ENCODE results near the gene DNM3.

- TF ChIP-seq CTCF (IDR thresholded peaks at IDR 0.05), result no peak
- no peak for TF ChIP-seq POLR2A (IDR thresholded peaks at IDR 0.05)
- TF ChIP-seq POLR2AphosphoS5 (IDR thresholded peaks at IDR 0.05), result no peak
- no peak for TF ChIP-seq EP300 (IDR thresholded peaks at IDR 0.05)
Measured at GRCh38 chr1:172043900-172044299, 202.6 kb downstream of the DNM3 start.
